OCI-LY3 (cell line): Measurements from ENCODE around the gene OR9Q1.

Source experiments
- EZH2phosphoT487 ChIP-seq: fragments of 200-600 bp; shearing (Covaris generic); IDR thresholded peaks from 2 replicates; pipeline ENCODE4 v1.6.1; 2018; ENCODE audit warnings: antibody characterized with exemption, mixed run types, low read depth
- TF ChIP-seq, protein P1 (sequence below): fragments of 200-600, 300-600 bp; sonication (generic); IDR thresholded peaks from 2 replicates; pipeline ENCODE4 v1.5.1; 2014; ENCODE audit warnings: antibody characterized with exemption, low read length, low read depth

DNA sequence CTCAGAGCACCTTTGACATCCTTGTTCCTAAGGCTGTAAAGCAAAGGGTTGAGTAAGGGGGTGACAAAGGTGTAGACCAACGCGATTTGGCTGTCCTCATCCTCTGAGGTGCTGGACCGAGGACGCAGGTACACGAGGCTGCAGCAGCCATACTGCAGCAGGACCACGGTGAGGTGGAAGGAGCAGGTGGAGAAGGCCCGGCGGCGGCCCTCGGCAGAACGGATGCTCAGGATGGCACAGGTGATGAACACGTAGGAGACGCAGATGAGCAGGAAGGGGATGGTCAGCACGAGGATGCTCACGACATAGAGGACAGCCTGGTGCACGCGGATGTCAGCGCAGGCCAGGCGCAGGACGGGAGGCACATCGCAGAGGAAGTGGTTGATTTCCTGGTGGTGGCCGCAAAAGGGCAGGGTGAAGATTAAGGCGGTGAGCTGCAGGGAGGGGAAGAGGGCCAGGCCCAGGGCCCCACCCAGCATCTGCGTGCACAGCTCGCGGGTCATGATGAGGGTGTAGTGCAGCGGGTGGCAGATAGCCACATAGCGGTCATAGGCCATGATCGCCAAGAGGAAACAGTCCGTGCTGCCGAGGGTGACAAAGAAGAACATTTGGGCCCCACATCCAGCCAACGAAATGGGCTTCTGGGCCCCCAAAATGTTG, 204.4 kb downstream of the OR9Q1 start:
- TF ChIP-seq, protein P1, sequence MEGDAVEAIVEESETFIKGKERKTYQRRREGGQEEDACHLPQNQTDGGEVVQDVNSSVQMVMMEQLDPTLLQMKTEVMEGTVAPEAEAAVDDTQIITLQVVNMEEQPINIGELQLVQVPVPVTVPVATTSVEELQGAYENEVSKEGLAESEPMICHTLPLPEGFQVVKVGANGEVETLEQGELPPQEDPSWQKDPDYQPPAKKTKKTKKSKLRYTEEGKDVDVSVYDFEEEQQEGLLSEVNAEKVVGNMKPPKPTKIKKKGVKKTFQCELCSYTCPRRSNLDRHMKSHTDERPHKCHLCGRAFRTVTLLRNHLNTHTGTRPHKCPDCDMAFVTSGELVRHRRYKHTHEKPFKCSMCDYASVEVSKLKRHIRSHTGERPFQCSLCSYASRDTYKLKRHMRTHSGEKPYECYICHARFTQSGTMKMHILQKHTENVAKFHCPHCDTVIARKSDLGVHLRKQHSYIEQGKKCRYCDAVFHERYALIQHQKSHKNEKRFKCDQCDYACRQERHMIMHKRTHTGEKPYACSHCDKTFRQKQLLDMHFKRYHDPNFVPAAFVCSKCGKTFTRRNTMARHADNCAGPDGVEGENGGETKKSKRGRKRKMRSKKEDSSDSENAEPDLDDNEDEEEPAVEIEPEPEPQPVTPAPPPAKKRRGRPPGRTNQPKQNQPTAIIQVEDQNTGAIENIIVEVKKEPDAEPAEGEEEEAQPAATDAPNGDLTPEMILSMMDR: no peak
- no peak for TF ChIP-seq EZH2phosphoT487
